ENCODE results near the gene LILRA1. TPM values are rescaled to one million over a fixed set of nuclear protein-coding genes. Genes with fewer than 3 reads are reported as not detected.
"Not testable (repeated sequence)": the region's sequence is repeated elsewhere in the genome, so short reads cannot be mapped to it uniquely, and the experiment has no call there.

Gene LILRA1
- total and polyA plus RNA-seq, 2 donors (not counting 1 experiment from before 2014, with no cell fraction given) = 1.5 TPM; not detected in 1

DNA sequence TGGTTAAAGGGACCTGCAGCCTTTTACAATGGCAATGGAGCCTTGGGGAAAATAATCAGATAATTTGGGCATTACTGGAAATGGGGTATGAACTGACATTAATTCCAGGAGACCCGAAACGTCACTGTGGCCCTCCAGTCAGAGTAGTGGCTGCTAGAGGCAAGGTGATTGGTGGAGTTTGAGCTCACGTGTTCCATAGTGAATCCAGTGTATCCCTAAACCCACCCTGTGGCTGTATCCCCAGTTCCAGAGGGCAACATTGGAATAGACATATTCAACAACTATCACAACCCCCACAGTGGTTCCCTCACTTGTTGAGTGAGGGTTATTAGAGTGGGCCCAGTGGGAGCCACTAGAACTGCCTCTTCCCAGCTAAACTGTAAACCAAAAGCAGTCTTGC lies 23.1 kb upstream of the LILRA1 start:
- Mint-ChIP-seq H3K27ac (no peak overlapping the region), H3K9me3 (ENCODE audit: insufficient read depth) (no peaks in the 10 kb centered on the region), H3K4me3 (no peak overlapping the region), H3K27me3 (peaks cover 4% of the 10 kb centered on the region), H3K4me1 (peaks cover 29% of the 10 kb centered on the region)
- Histone ChIP-seq H3K9ac (ENCODE audit: low read length) (no peak overlapping the region), H3K9me3 (ENCODE audit: control extremely low read depth in 1 of 3, control insufficient read depth in 2 of 3, insufficient read depth in 1 of 3, low read length in 2 of 3) (peaks cover 0 to 3% (median 0%) of the 10 kb centered on the region in 3 donors), H3K36me3 (replicated peaks in 1 of 2; ENCODE audit: control extremely low read depth in 1 of 2, control insufficient read depth in 1 of 2, extremely low read depth in 1 of 2, insufficient read depth in 2 of 2, low read length in 1 of 2) (no peaks in the 10 kb centered on the region), H3K27me3 (replicated peaks in 1 of 4; ENCODE audit: control extremely low read depth in 1 of 4, control insufficient read depth in 3 of 4, insufficient read depth in 4 of 4, low read length in 3 of 4) (no peaks in the 10 kb centered on the region), H4K20me1 (ENCODE audit: control insufficient read depth, insufficient read depth, low read length, poor library complexity, severe bottlenecking) (no peaks in the 10 kb centered on the region), H2AFZ (ENCODE audit: insufficient read depth, low read depth, low read length, poor library complexity, severe bottlenecking) (no peak overlapping the region), H3K4me2 (replicated peaks; ENCODE audit: low read depth, low read length, poor library complexity, severe bottlenecking) (no peak overlapping the region), H3K4me1 (ENCODE audit: control insufficient read depth in 2 of 2, insufficient read depth in 2 of 2, low read length in 2 of 2) (peaks cover 27 to 28% of the 10 kb centered on the region in 2 donors), H3K79me2 (ENCODE audit: control insufficient read depth, insufficient read depth, low read length) (no peaks in the 10 kb centered on the region), H3K27ac (ENCODE audit: low read length in 2 of 2) (no peak overlapping the region), H3K4me3 (ENCODE audit: control extremely low read depth in 1 of 5, extremely low read depth in 1 of 5, insufficient read depth in 1 of 5, low read depth in 2 of 5, low read length in 4 of 5) (no peak overlapping the region)
- ChIA-PET CTCF (interaction anchor here (1.5 kb wide), 1 partner anchor 104 kb away, joined by 3 read pairs; no protein-coding TSS in a partner anchor), POLR2A (no interaction called here)
- ATAC-seq (ENCODE audit: low read depth) (no peak), DNase-seq (no peak)
- 84% methylated on average over 3 of the region's 3 CpGs for WGBS (ENCODE audit: insufficient coverage)
- intact Hi-C loops (cut with micrococcal nuclease) = no loop called here
- TF ChIP-seq EZH2 (IDR thresholded peaks at IDR 0.05; ENCODE audit: borderline replicate concordance, insufficient read depth, low read depth, low read length, poor library complexity, severe bottlenecking) (no peak), CTCF (IDR thresholded peaks at IDR 0.05) (no peak)

- H3K4me2 ChIP-seq (replicated peaks; ENCODE audit: low read depth, low read length, poor library complexity, severe bottlenecking); H2AFZ ChIP-seq (ENCODE audit: insufficient read depth, low read depth, low read length, poor library complexity, severe bottlenecking); ATAC-seq (ENCODE audit: low read depth); H3K4me3 Mint-ChIP-seq; H3K27me3 Mint-ChIP-seq; H3K27ac ChIP-seq (ENCODE audit: low read length in 2 of 2); intact Hi-C loops (cut with micrococcal nuclease); H3K36me3 ChIP-seq (replicated peaks in 1 of 2; ENCODE audit: control extremely low read depth in 1 of 2, control insufficient read depth in 1 of 2, extremely low read depth in 1 of 2, insufficient read depth in 2 of 2, low read length in 1 of 2); H3K27me3 ChIP-seq (replicated peaks in 1 of 4; ENCODE audit: control extremely low read depth in 1 of 4, control insufficient read depth in 3 of 4, insufficient read depth in 4 of 4, low read length in 3 of 4); H3K79me2 ChIP-seq (ENCODE audit: control insufficient read depth, insufficient read depth, low read length); H4K20me1 ChIP-seq (ENCODE audit: control insufficient read depth, insufficient read depth, low read length, poor library complexity, severe bottlenecking); H3K9me3 ChIP-seq (ENCODE audit: control extremely low read depth in 1 of 3, control insufficient read depth in 2 of 3, insufficient read depth in 1 of 3, low read length in 2 of 3); H3K9me3 Mint-ChIP-seq (ENCODE audit: insufficient read depth); H3K4me3 ChIP-seq (ENCODE audit: control extremely low read depth in 1 of 5, extremely low read depth in 1 of 5, insufficient read depth in 1 of 5, low read depth in 2 of 5, low read length in 4 of 5): not testable (repeated sequence)
- H3K27ac Mint-ChIP-seq = peak overlapping the region; percentile 59
- Histone ChIP-seq H3K9ac (ENCODE audit: low read length) (peak overlapping the region; percentile 41), H3K4me1 (ENCODE audit: control insufficient read depth in 2 of 2, insufficient read depth in 2 of 2, low read length in 2 of 2) (peaks cover 27 to 28% of the 10 kb centered on the region in 2 donors)
- DNase-seq = peak; percentile 14
- ChIA-PET POLR2A (interaction anchor here (0.6 kb wide), 1 partner anchor 46 kb away, joined by 5 read pairs; no protein-coding TSS in a partner anchor), CTCF (interaction anchor here (1.0 kb wide), 1 partner anchor 47 kb away, joined by 6 read pairs; no protein-coding TSS in a partner anchor)
- H3K4me1 Mint-ChIP-seq = peaks cover 29% of the 10 kb centered on the region
- WGBS (ENCODE audit: insufficient coverage) = 60% methylated on average over 8 of the region's 17 CpGs
Measured at GRCh38 chr19:54571715-54572615, 21.5 kb upstream of the LILRA1 start.
